ENCODE data around the gene ARL2BP.

ARL2BP gene

GRCh38 chr16:57261806-57262205, 16.7 kb downstream of the ARL2BP start:
- H3K4me3 ChIP-seq = no peak overlapping the region
- peak in 1 of 2 donors; percentile 51 for DNase-seq
- intact Hi-C loops (cut with DNase I; ENCODE audit: low total_unique reads) = no loop called here
- no peaks in the 10 kb centered on the region for H3K9me3 ChIP-seq
- H3K4me1 ChIP-seq = peaks cover 0 to 10% (median 2%) of the 10 kb centered on the region in 4 donors
- no peak overlapping the region for H3K27ac ChIP-seq
- H3K27me3 ChIP-seq = no peaks in the 10 kb centered on the region
- TF ChIP-seq, protein P1, sequence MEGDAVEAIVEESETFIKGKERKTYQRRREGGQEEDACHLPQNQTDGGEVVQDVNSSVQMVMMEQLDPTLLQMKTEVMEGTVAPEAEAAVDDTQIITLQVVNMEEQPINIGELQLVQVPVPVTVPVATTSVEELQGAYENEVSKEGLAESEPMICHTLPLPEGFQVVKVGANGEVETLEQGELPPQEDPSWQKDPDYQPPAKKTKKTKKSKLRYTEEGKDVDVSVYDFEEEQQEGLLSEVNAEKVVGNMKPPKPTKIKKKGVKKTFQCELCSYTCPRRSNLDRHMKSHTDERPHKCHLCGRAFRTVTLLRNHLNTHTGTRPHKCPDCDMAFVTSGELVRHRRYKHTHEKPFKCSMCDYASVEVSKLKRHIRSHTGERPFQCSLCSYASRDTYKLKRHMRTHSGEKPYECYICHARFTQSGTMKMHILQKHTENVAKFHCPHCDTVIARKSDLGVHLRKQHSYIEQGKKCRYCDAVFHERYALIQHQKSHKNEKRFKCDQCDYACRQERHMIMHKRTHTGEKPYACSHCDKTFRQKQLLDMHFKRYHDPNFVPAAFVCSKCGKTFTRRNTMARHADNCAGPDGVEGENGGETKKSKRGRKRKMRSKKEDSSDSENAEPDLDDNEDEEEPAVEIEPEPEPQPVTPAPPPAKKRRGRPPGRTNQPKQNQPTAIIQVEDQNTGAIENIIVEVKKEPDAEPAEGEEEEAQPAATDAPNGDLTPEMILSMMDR (IDR thresholded peaks at IDR 0.05) = no peak
- H3K36me3 ChIP-seq = peaks cover 0 to 12% (median under 1%) of the 10 kb centered on the region in 3 donors

DNA sequence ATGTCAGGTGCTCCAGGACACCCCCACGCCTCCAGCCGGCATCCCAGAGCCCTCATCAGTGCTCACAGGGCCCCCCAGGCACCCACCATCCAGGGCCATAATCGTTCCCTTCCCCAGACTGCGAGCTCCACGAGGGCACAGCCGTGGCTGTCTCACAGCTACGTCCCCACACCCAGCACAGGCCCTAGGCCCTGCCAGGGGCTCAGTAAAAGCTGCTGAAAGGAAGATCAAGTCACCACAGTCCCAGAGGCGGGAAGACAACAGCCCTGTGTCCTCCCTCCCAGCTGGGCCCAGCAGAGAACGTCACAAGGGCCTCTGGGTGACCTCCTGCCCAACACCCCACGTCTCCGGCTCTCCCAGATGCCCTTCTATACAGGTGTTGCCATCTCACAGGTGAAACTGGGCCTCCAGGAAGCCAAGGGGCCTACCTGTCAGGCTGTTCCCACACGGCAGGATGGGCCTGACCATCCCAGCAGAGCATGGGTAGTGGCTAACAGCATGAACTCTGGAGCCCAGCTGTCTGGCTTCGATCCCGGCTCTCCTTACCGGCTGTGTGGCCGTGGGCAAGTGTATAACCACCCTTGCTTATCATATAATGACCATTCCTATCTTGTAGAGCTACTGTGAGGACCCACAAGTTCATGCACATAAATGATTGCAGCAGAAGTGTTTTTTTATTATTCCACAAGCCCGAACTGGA, 17.9 kb downstream of the ARL2BP start:
- peaks cover 0 to 3% (median 0%) of the 10 kb centered on the region in 3 donors for H3K36me3 ChIP-seq
- peak in 1 of 2 donors; percentile 55 for DNase-seq
- peaks cover 0 to 10% (median 2%) of the 10 kb centered on the region in 4 donors for H3K4me1 ChIP-seq
- intact Hi-C loops (cut with DNase I; ENCODE audit: low total_unique reads) = no loop called here
- TF ChIP-seq, protein P1 (IDR thresholded peaks at IDR 0.05) = no peak
- H3K27ac ChIP-seq = no peak overlapping the region
- no peaks in the 10 kb centered on the region for H3K9me3 ChIP-seq
- no peaks in the 10 kb centered on the region for H3K27me3 ChIP-seq
- H3K4me3 ChIP-seq = no peak overlapping the region

- TF ChIP-seq, protein P1 (IDR thresholded peaks at IDR 0.05) = no peak
- peaks cover 0 to 10% (median 2%) of the 10 kb centered on the region in 4 donors for H3K4me1 ChIP-seq
- intact Hi-C loops (cut with DNase I; ENCODE audit: low total_unique reads) = no loop called here
- peak in 1 of 2 donors; percentile 54 for DNase-seq
- H3K36me3 ChIP-seq = no peaks in the 10 kb centered on the region
- H3K27me3 ChIP-seq = no peaks in the 10 kb centered on the region
- no peak overlapping the region for H3K27ac ChIP-seq
- H3K4me3 ChIP-seq = no peak overlapping the region
- H3K9me3 ChIP-seq = no peaks in the 10 kb centered on the region
Measured at GRCh38 chr16:57263541-57264351, 18.7 kb downstream of the ARL2BP start.

- Histone ChIP-seq H3K36me3 (no peaks in the 10 kb centered on the region), H3K27me3 (no peaks in the 10 kb centered on the region), H3K4me3 (no peak overlapping the region), H3K27ac (no peak overlapping the region), H3K4me1 (peaks cover 0 to 10% (median 2%) of the 10 kb centered on the region in 4 donors), H3K9me3 (no peaks in the 10 kb centered on the region)
- peak in 1 of 2 donors; percentile 37 for DNase-seq
- TF ChIP-seq, protein P1 (IDR thresholded peaks at IDR 0.05) = no peak
- intact Hi-C loops (cut with DNase I; ENCODE audit: low total_unique reads) = no loop called here
Measured at GRCh38 chr16:57264381-57264780, 19.3 kb downstream of the ARL2BP start.

DNA sequence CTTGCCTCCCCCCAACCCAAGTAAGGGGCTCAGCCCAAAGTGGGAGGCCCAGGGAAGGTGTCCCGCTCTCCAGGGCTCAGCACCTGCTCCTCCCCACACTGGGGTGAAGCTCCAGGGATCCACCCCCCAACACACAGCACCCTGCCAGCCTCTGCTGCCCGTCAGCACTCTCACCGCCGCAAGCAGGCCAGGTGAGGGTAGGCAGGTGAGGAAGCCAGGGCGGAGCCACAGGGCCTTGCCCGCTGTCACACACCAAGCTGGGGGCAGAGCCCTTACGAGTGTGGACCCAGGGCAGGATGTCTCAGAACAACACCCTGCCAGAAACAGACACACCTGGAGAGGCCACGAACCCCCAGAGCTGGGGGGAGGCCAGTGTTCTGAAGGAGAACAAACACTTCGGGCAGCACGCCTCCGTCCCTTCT, 19.9 kb downstream of the ARL2BP start:
- peaks cover 0 to 7% (median 2%) of the 10 kb centered on the region in 4 donors for H3K4me1 ChIP-seq
- intact Hi-C loops (cut with DNase I; ENCODE audit: low total_unique reads) = no loop called here
- no peaks in the 10 kb centered on the region for H3K9me3 ChIP-seq
- H3K4me3 ChIP-seq = no peak overlapping the region
- no peaks in the 10 kb centered on the region for H3K36me3 ChIP-seq
- TF ChIP-seq, protein P1 (IDR thresholded peaks at IDR 0.05) = no peak
- no peak for DNase-seq
- no peak overlapping the region for H3K27ac ChIP-seq
- H3K27me3 ChIP-seq = no peaks in the 10 kb centered on the region

Data from tibial artery (tissue), 4 donors.